ENCODE results near the gene CLEC2D.
"Not testable (repeated sequence)": the region's sequence is repeated elsewhere in the genome, so short reads cannot be mapped to it uniquely, and the experiment has no call there.

Gene CLEC2D

GRCh38 chr12:9643266-9643660 lies 26.2 kb upstream of the CLEC2D start:
- H3K36me3 ChIP-seq (ENCODE audit: insufficient read depth, low read length): no peaks in the 10 kb centered on the region
- H3K4me1 ChIP-seq (ENCODE audit: control insufficient read depth, insufficient read depth, low read length): peaks cover 7% of the 10 kb centered on the region
- H3K9me3 ChIP-seq (replicated peaks; ENCODE audit: low read length): no peaks in the 10 kb centered on the region
- H3K9ac ChIP-seq (ENCODE audit: low read depth, low read length): no peak overlapping the region
- H3K4me2 ChIP-seq (ENCODE audit: low read length): no peak overlapping the region
- H3K4me3 ChIP-seq (ENCODE audit: low read length): no peak overlapping the region
- no peaks in the 10 kb centered on the region for H3K27me3 ChIP-seq (ENCODE audit: control insufficient read depth, insufficient read depth, low read length)

- H3K9ac ChIP-seq (ENCODE audit: low read depth, low read length); H3K27me3 ChIP-seq (ENCODE audit: control insufficient read depth, insufficient read depth, low read length); H3K9me3 ChIP-seq (replicated peaks; ENCODE audit: low read length); H3K4me2 ChIP-seq (ENCODE audit: low read length); H3K4me3 ChIP-seq (ENCODE audit: low read length); H3K36me3 ChIP-seq (ENCODE audit: insufficient read depth, low read length): not testable (repeated sequence)
- peaks cover 15% of the 10 kb centered on the region for H3K4me1 ChIP-seq (ENCODE audit: control insufficient read depth, insufficient read depth, low read length)
Measured at GRCh38 chr12:9644985-9645551, 24.4 kb upstream of the CLEC2D start.

GRCh38 chr12:9646794-9647781 lies 22.4 kb upstream of the CLEC2D start:
- no peaks in the 10 kb centered on the region for H3K27me3 ChIP-seq (ENCODE audit: control insufficient read depth, insufficient read depth, low read length)
- H3K9ac ChIP-seq (ENCODE audit: low read depth, low read length): peak overlapping the region; percentile 93
- peak overlapping the region; percentile 87 for H3K4me2 ChIP-seq (ENCODE audit: low read length)
- H3K4me3 ChIP-seq (ENCODE audit: low read length): peak overlapping the region; percentile 81
- H3K36me3 ChIP-seq (ENCODE audit: insufficient read depth, low read length): no peaks in the 10 kb centered on the region
- peaks cover 32% of the 10 kb centered on the region for H3K4me1 ChIP-seq (ENCODE audit: control insufficient read depth, insufficient read depth, low read length)
- H3K9me3 ChIP-seq (replicated peaks; ENCODE audit: low read length): peaks cover 2% of the 10 kb centered on the region

- peak overlapping the region; percentile 81 for H3K4me3 ChIP-seq (ENCODE audit: low read length)
- peak overlapping the region; percentile 87 for H3K4me2 ChIP-seq (ENCODE audit: low read length)
- peaks cover 2% of the 10 kb centered on the region for H3K9me3 ChIP-seq (replicated peaks; ENCODE audit: low read length)
- H3K9ac ChIP-seq (ENCODE audit: low read depth, low read length): peak overlapping the region; percentile 93
- H3K36me3 ChIP-seq (ENCODE audit: insufficient read depth, low read length): no peaks in the 10 kb centered on the region
- H3K27me3 ChIP-seq (ENCODE audit: control insufficient read depth, insufficient read depth, low read length): no peaks in the 10 kb centered on the region
- H3K4me1 ChIP-seq (ENCODE audit: control insufficient read depth, insufficient read depth, low read length): peaks cover 32% of the 10 kb centered on the region
Measured at GRCh38 chr12:9647825-9648700, 21.4 kb upstream of the CLEC2D start.

GRCh38 chr12:9648701-9649531 lies 20.6 kb upstream of the CLEC2D start:
- peaks cover 32% of the 10 kb centered on the region for H3K4me1 ChIP-seq (ENCODE audit: control insufficient read depth, insufficient read depth, low read length)

GRCh38 chr12:9649532-9649940 lies 20.0 kb upstream of the CLEC2D start:
- H3K27me3 ChIP-seq (ENCODE audit: control insufficient read depth, insufficient read depth, low read length): no peaks in the 10 kb centered on the region
- H3K4me2 ChIP-seq (ENCODE audit: low read length): peak overlapping the region; percentile 87
- peaks cover 2% of the 10 kb centered on the region for H3K9me3 ChIP-seq (replicated peaks; ENCODE audit: low read length)
- H3K4me1 ChIP-seq (ENCODE audit: control insufficient read depth, insufficient read depth, low read length): peaks cover 32% of the 10 kb centered on the region
- H3K36me3 ChIP-seq (ENCODE audit: insufficient read depth, low read length): peaks cover 7% of the 10 kb centered on the region
- H3K9ac ChIP-seq (ENCODE audit: low read depth, low read length): peak overlapping the region; percentile 93
- H3K4me3 ChIP-seq (ENCODE audit: low read length): peak overlapping the region; percentile 81

More at GRCh38 chr12:9648701-9649531, 20.6 kb upstream of the CLEC2D start:
- Histone ChIP-seq H3K9ac (ENCODE audit: low read depth, low read length) (peak overlapping the region; percentile 93), H3K9me3 (replicated peaks; ENCODE audit: low read length) (peaks cover 2% of the 10 kb centered on the region), H3K27me3 (ENCODE audit: control insufficient read depth, insufficient read depth, low read length) (no peaks in the 10 kb centered on the region), H3K36me3 (ENCODE audit: insufficient read depth, low read length) (peaks cover under 1% of the 10 kb centered on the region), H3K4me3 (ENCODE audit: low read length) (peak overlapping the region; percentile 81), H3K4me2 (ENCODE audit: low read length) (peak overlapping the region; percentile 87)

- Histone ChIP-seq H3K36me3 (ENCODE audit: insufficient read depth, low read length) (peaks cover 11% of the 10 kb centered on the region), H3K9ac (ENCODE audit: low read depth, low read length) (peak overlapping the region; percentile 93), H3K4me3 (ENCODE audit: low read length) (peak overlapping the region; percentile 81), H3K9me3 (replicated peaks; ENCODE audit: low read length) (peaks cover 2% of the 10 kb centered on the region), H3K27me3 (ENCODE audit: control insufficient read depth, insufficient read depth, low read length) (no peaks in the 10 kb centered on the region), H3K4me2 (ENCODE audit: low read length) (peak overlapping the region; percentile 87), H3K4me1 (ENCODE audit: control insufficient read depth, insufficient read depth, low read length) (peaks cover 32% of the 10 kb centered on the region)
Measured at GRCh38 chr12:9650151-9650576, 19.3 kb upstream of the CLEC2D start.

- H3K4me3 ChIP-seq (ENCODE audit: low read length): no peak overlapping the region
Measured at GRCh38 chr12:9651265-9651729, 18.2 kb upstream of the CLEC2D start.

GRCh38 chr12:9660046-9660445 lies 9.5 kb upstream of the CLEC2D start:
- no peaks in the 10 kb centered on the region for H3K27me3 ChIP-seq (ENCODE audit: control insufficient read depth, insufficient read depth, low read length)
- H3K4me1 ChIP-seq (ENCODE audit: control insufficient read depth, insufficient read depth, low read length): no peaks in the 10 kb centered on the region
- peaks cover 42% of the 10 kb centered on the region for H3K36me3 ChIP-seq (ENCODE audit: insufficient read depth, low read length)
- no peak overlapping the region for H3K4me2 ChIP-seq (ENCODE audit: low read length)
- H3K4me3 ChIP-seq (ENCODE audit: low read length): no peak overlapping the region
- H3K9me3 ChIP-seq (replicated peaks; ENCODE audit: low read length): no peaks in the 10 kb centered on the region
- H3K9ac ChIP-seq (ENCODE audit: low read depth, low read length): no peak overlapping the region

More at GRCh38 chr12:9651265-9651729, 18.2 kb upstream of the CLEC2D start:
- peaks cover 32% of the 10 kb centered on the region for H3K4me1 ChIP-seq (ENCODE audit: control insufficient read depth, insufficient read depth, low read length)
- H3K4me2 ChIP-seq (ENCODE audit: low read length): peak overlapping the region; percentile 87
- peaks cover 15% of the 10 kb centered on the region for H3K36me3 ChIP-seq (ENCODE audit: insufficient read depth, low read length)
- peaks cover 2% of the 10 kb centered on the region for H3K9me3 ChIP-seq (replicated peaks; ENCODE audit: low read length)
- H3K27me3 ChIP-seq (ENCODE audit: control insufficient read depth, insufficient read depth, low read length): no peaks in the 10 kb centered on the region
- peak overlapping the region; percentile 93 for H3K9ac ChIP-seq (ENCODE audit: low read depth, low read length)

GRCh38 chr12:9661720-9662119 lies 7.8 kb upstream of the CLEC2D start:
- no peaks in the 10 kb centered on the region for H3K4me1 ChIP-seq (ENCODE audit: control insufficient read depth, insufficient read depth, low read length)

More at GRCh38 chr12:9661720-9662119, 7.8 kb upstream of the CLEC2D start:
- H3K36me3 ChIP-seq (ENCODE audit: insufficient read depth, low read length): peaks cover 34% of the 10 kb centered on the region
- H3K9ac ChIP-seq (ENCODE audit: low read depth, low read length): no peak overlapping the region
- H3K4me3 ChIP-seq (ENCODE audit: low read length): no peak overlapping the region
- no peaks in the 10 kb centered on the region for H3K27me3 ChIP-seq (ENCODE audit: control insufficient read depth, insufficient read depth, low read length)
- no peaks in the 10 kb centered on the region for H3K9me3 ChIP-seq (replicated peaks; ENCODE audit: low read length)
- H3K4me2 ChIP-seq (ENCODE audit: low read length): no peak overlapping the region

All from skeletal muscle satellite cell (primary cell).